C4-2B (cell line): ENCODE data around the gene PCED1B.

Experiments
- H3K27ac ChIP-seq: fragments of 450-650 bp; 2 replicates; pipeline ENCODE4 v1.5.1; 2017
- CTCF ChIP-seq: fragments of 450-650 bp; conservative IDR thresholded peaks from 2 replicates; pipeline ENCODE4 v1.5.1; 2017; ENCODE audit warnings: mild to moderate bottlenecking
- ZFX ChIP-seq: fragments of 450-650 bp; IDR thresholded peaks from 2 replicates; pipeline ENCODE4 v1.6.1; 2017

Gene PCED1B

DNA sequence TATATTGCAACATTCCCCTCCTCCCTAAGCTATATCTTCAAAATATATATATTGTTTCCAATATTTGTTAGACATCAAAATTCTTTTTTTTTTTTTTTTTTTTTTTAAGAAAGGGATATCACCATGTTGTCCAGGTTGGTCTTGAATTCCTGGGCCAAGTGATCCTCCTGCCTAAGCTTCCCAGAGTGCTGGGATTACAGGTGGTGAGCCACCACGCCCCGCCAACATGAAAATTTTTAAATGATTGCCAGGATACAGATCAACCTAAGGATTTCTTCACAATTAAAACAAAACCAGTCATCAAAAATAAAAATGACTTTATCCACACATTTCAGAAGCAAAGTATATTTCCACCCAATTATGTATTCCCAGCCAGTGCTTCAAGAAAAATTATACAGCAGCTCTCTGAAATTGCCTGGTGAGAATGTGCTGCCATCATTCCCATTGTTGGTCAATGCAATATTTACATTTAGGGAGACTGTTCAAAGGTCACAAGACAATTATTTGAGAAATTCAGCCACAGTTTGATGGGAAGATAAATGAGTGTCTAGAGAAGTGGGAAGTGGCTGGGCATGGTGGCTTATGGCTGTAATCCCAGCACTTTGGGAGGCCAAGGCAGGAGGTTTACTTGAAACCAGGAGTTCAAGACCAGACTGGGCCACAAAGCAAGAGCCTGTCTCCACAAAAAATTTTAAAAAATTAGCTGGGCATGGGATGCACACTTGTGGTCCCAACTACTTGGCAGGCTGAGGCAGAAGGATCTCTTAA is 142.0 kb downstream of the PCED1B start:
- H3K27ac ChIP-seq = no peak overlapping the region
- TF ChIP-seq ZFX (no peak), CTCF (no peak)

DNA sequence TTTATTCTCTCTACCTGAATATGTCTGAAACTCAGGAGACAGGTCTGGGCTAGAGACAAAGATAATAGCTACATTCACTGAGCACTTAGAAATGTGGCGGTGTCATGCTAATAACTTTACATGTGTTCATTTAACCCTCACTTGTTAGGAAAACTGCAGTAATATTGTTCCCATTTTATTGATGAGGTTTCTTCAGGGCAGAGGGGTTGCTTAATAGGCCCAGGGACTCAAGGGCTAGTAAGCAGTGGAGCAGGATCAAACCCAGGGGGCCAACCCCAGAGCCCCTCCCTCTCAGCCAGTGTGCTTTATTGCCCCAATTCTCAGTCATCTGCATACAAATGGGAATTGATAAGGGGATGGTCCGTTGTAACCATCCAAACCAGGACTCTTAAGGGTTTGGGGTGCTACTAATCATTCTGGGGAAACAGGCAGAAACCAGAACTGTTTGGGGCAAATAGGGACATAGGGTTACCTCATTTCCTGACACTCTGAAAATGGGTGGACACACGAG is 143.2 kb downstream of the PCED1B start:
- TF ChIP-seq ZFX = no peak
- no peak for TF ChIP-seq CTCF
- H3K27ac ChIP-seq = no peak overlapping the region

GRCh38 chr12:47223031-47223847 is 143.8 kb downstream of the PCED1B start:
- H3K27ac ChIP-seq = no peak overlapping the region
- TF ChIP-seq ZFX (no peak), CTCF (no peak)

DNA sequence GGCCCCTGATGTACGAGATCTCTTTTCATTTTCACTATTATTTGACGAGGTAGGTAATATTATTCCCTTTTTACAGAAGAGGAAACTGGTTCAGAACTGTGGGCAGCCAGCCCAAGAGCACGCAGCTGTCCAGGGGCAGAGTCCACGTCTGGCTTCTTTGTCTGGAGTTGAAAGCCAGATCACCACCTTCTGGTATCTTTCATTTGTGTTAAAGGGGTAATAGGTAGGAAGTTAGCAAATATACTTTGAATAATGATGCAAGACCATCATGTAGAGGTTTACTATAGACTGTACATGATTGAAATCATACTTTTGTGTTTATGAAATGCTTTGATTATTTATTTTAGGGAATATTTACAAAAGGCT is 144.4 kb downstream of the PCED1B start:
- H3K27ac ChIP-seq = no peak overlapping the region
- TF ChIP-seq ZFX (no peak), CTCF (no peak)

DNA sequence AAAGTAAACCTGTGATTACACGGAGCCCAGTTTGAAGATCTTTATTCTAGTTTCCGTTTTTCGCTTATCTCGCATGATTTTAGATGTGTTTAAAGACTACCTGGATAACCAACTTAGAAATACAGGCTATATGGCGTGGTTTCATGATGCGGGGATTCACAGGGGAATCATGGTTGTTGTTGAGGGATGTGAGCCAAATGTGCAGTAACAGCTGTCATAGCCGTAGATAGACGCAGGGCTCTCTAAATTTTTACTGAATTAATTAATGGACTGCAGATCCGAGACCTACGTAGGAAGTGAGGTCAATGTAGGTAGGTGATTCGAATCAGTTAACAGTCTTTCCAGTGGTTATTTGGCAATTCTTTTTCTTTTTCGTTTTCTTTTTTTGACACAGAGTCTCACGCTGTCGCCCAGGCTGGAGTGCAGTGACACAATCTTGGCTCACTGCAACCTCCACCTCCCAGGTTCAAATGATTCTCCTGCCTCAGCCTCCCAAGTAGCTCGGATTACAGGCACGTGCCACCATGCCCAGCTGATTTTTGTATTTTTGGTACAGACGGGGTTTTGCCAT is 145.2 kb downstream of the PCED1B start:
- TF ChIP-seq CTCF (no peak), ZFX (no peak)
- no peak overlapping the region for H3K27ac ChIP-seq

DNA sequence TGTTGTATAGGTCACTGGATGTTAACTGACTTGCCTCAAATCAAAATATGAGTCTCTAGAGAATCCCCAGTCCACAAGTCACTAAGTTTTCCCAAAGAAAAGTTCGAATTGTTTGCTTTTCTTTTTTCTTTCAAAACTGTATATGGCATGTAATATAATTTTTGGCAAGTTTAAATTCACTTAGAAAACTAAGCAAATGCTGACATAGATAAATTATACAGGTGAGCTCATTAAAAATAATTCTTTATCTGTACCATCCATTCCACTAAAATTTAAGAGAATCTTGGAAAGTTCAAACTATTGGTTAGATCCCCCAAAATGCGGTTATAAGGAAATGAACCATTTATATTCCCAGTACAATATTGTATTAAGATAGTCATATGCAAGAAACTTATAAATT is 145.9 kb downstream of the PCED1B start:
- no peak overlapping the region for H3K27ac ChIP-seq
- no peak for TF ChIP-seq CTCF
- TF ChIP-seq ZFX = no peak

DNA sequence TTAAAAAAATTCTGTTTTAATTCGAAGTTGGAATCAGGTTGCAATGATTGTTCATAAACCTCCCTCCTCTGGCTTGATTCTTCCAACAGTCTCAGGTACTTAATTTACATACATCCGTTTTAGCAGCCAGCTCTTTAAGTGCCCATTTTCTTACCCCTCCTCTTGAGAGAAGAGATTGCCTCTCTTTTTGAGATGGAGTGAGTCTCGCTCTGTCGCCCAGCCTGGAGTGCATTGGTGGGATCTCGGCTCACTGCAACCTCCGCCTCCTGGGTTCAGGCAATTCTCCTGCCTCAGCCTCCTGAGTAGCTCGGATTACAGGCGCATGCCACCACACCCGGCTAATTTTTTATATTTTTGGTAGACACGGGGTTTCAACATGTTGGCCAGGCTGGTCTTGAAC is 146.8 kb downstream of the PCED1B start:
- H3K27ac ChIP-seq = no peak overlapping the region
- TF ChIP-seq CTCF (no peak), ZFX (no peak)
